Esophagus mucosa (tissue), 1 donor: ENCODE results near the gene CD9. TPM values are rescaled to one million over a fixed set of nuclear protein-coding genes. Genes with fewer than 3 reads are reported as not detected.

Experiments
- ATAC-seq: fragments of 200-7000 bp; cut with Tn5 transposase; one replicate; pipeline ENCODE4 v1.9.1; 2020
- total RNA-seq: library from RNA; stranded (reverse); gene quantifications from one replicate; pipeline ENCODE4 v1.2.4, GENCODE V29; 2023
- donor health status: DM: yes; HTN: yes; CAD: no.

The CD9 gene
- total RNA-seq, 1 donor from 2014 or later = 597 TPM

- peak; percentile 37 for ATAC-seq
Measured at GRCh38 chr12:6222078-6222654, 22.0 kb downstream of the CD9 start.

GRCh38 chr12:6223545-6223944 is 23.3 kb downstream of the CD9 start:
- no peak for ATAC-seq

- ATAC-seq = no peak
Measured at GRCh38 chr12:6224550-6224949, 24.4 kb downstream of the CD9 start.

GRCh38 chr12:6225630-6226001 is 25.4 kb downstream of the CD9 start:
- no peak for ATAC-seq

GRCh38 chr12:6226002-6226678 is 25.9 kb downstream of the CD9 start:
- ATAC-seq = peak; percentile 47

GRCh38 chr12:6226679-6227051 is 26.5 kb downstream of the CD9 start:
- peak; percentile 57 for ATAC-seq

GRCh38 chr12:6228535-6229223 is 28.5 kb downstream of the CD9 start:
- peak; percentile 16 for ATAC-seq

- peak; percentile 53 for ATAC-seq
Measured at GRCh38 chr12:6229224-6230218, 29.3 kb downstream of the CD9 start.

GRCh38 chr12:6230321-6231110 is 30.3 kb downstream of the CD9 start:
- ATAC-seq = peak; percentile 14

- ATAC-seq = peak; percentile 9
Measured at GRCh38 chr12:6231359-6232268, 31.4 kb downstream of the CD9 start.

- no peak for ATAC-seq
Measured at GRCh38 chr12:6233121-6233971, 33.1 kb downstream of the CD9 start.

GRCh38 chr12:6234214-6234613 is 34.0 kb downstream of the CD9 start:
- ATAC-seq = no peak

- ATAC-seq = no peak
Measured at GRCh38 chr12:6234906-6235305, 34.7 kb downstream of the CD9 start.

- peak; percentile 28 for ATAC-seq
Measured at GRCh38 chr12:6235499-6235898, 35.3 kb downstream of the CD9 start.

- ATAC-seq = no peak
Measured at GRCh38 chr12:6235906-6236640, 35.9 kb downstream of the CD9 start.

GRCh38 chr12:6236641-6236940 is 36.4 kb downstream of the CD9 start:
- ATAC-seq = no peak

GRCh38 chr12:6237830-6238229 is 37.6 kb downstream of the CD9 start:
- ATAC-seq = no peak

- no peak for ATAC-seq
Measured at GRCh38 chr12:6238875-6239274, 38.7 kb downstream of the CD9 start.

GRCh38 chr12:6241495-6241894 is 41.3 kb downstream of the CD9 start:
- ATAC-seq = peak; percentile 42
